Glomerular visceral epithelial cell (primary cell): ENCODE data around the gene LRRC74A.
A peak's percentile ranks its signal among the peaks of the same experiment; 100 is the strongest.

Source experiments
- DNase-seq: peaks from one replicate; pipeline ENCODE4 v3.0.0-alpha.2; 2016; ENCODE audit errors: extremely low spot score

LRRC74A gene

DNA sequence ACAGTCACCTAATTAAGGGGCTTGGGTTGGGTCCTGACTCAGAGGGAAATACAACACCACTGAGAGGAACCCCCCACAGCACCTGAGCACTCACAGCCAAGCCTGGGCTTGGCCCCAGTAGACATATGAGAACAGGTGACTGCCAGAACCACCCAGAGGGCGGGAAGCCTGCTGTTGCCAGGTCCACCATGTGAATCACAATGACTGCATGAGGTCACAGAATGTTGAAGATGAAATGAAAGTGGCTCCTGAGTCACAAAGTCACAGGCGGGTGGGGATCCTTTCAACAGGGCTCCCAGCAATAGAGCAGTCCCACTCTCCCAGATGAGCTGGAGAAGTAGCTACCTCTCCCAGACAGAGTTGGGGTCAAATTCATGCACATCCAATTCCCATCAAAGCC is at the start of gene LRRC74A:
Gene LRRC74A, plus strand, starts transcription at position 287 of the 400 bp plus-strand sequence. CDS start 290 bp downstream, outside the sequence.
- DNase-seq, result no peak

DNA sequence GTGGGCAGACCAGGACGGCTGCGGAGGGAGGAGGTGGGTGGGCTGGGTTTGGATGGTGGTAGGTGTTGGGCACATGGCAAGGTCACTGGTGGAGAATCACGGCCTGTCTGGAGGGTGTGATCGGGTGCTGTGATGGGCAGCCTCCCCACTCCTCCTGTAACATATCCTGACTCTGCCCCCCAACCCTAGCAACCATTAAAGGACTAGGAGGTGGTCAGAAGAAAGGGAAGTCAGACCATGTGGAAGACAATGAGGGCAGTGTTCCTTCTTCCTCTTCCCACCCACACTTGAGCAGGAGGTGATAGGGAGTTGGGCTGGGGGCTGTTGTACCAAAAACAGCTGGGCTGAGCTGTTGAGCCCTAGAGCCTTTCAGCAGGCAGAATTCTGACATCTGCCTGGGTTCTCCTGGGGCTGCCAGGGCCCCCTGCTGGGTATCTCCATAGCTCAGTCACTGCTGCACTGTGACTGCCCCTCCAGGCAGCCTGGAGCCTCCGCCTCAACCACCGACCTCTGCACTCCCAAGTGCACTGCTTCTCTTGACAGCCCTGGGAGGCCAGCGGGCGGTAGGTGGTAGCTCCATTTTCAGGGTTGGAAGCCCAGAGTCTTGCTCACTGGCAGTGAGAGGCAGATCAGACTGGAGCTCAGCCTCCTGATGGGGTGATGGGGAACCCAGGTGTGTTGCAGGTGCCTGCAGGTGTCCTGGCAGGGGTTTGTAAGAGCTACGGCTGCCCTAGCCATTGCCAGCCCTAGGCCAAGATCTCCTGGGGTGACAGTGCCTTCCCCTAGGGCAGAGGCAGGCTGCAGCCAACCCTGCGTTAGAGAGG is 49.6 kb upstream of the LRRC74A start:
- DNase-seq, result no peak

DNA sequence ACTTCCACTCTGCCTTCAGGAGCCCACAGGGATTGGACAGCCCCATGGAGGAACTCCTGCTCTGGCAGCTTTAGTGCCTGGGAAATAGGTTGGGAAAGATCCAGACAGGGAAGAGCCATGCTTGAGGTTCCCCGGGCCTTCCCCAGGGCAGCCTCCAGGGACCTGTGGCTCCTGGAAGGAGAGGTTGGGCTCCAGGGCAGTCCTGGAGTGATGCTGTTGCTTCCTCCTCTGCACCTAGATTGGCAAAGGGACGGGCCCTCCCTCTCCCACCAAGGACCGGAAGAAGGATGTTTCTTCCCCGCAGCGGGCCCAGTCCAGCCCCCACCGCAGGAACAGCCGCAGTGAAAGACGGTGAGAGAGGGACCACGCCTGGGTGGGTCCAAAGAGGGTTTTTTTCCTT is 48.5 kb upstream of the LRRC74A start:
- DNase-seq, result no peak

DNA sequence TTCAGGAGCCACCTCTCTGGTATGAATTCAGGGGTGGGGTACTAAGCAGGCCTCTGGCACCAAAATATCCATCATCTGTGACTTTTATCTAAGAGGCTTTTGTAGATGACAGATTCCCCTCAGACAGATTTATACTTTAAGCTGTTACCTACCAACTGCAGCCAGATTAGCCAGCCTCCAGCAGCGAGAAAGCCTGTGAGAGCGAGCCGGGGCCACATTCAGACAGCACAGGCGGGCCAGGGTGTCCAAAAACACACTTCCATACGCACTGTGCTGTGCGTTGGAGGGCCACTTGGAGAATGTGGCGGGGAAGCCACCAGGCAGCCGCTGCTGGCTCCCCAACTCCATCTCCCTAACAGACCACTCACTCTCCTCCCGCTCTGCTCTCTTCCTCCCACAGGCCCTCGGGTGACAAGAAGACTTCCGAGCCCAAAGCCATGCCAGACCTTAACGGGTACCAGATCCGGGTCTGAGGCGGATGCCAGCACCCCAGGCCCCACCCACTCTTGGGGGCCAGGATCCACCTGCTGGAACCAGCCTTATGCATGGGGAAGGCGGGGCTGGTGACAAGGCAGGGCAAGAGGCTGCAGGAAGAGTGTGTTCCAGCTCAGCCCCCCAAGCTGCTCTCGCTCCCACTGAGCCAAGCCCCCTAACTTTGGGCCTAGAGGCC is 47.5 kb upstream of the LRRC74A start:
- DNase-seq, result no peak

DNA sequence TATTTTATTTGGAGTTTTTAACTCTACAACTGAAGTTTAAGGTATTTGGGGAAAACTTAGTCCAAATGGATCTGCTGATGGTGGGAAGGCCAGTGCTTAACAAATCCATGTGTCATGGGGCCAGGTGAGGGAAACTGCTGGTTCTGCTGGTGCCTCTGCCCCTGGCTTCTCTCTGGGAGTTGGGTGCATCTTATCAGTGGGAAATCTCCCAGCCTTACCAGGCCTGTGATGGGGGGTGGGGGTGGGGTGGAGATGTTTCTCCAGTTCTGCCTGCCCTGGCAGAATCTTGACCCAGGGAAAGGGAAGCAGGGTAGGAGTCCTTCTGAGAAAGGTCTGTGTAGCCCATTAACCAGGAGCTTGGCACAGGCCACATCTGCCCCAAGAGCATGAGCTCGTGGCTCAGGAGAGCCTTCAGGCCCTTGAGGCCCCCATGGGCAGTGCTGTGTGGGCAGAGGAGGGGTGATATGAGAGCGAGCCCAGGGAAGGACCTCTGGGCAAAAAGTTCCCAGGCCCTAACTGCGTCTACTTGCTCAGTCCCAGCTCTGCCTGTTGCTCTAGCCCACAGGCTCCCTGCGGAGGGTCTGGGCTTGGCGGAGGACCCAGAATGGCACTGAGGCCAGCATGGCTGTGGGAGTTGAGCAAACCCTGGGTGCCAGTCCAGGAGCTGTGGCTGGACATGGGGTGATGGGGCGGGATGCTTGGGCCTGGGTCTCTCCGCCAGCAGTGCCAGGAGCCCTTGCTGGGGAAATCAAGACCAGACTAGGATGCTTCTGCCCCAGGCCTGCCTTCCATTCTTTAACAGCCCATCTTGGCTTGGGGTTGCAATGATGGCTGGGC is 46.8 kb upstream of the LRRC74A start:
- DNase-seq, result no peak

DNA sequence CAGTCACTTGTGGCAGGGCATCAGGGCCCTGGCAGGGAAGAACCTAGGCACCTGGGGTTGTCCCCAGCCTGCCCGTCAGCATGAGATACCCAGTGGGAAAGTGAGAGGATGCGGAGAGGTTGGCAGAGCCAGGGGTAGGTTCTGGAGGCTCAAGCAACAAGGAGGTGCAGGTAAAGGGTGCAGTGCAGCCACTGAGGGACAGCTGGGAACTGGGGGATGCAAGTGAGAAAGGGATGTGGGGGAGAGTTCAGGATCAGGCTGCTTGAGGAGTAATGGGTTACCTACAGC is 46.2 kb upstream of the LRRC74A start:
- DNase-seq, result no peak

DNA sequence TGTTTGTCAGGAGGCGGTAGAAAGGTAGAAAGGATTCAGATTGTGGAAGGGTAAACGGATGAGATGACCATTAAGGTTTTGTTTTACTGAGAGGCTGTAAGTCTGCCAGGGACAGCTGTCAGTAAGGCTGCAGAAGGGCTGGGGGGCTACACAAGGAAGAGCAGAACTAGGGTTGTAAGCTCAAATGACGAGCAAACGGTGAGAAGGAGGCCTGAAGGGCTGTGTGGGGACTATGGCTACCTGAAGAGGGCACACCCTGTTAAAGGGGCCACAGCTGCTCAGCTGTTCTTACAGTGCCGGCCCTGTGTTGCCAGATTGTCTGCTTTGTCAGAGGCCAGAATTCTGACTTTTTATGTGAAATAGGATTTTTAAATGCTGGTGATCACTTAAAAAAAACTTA is 45.8 kb upstream of the LRRC74A start:
- DNase-seq, result no peak

DNA sequence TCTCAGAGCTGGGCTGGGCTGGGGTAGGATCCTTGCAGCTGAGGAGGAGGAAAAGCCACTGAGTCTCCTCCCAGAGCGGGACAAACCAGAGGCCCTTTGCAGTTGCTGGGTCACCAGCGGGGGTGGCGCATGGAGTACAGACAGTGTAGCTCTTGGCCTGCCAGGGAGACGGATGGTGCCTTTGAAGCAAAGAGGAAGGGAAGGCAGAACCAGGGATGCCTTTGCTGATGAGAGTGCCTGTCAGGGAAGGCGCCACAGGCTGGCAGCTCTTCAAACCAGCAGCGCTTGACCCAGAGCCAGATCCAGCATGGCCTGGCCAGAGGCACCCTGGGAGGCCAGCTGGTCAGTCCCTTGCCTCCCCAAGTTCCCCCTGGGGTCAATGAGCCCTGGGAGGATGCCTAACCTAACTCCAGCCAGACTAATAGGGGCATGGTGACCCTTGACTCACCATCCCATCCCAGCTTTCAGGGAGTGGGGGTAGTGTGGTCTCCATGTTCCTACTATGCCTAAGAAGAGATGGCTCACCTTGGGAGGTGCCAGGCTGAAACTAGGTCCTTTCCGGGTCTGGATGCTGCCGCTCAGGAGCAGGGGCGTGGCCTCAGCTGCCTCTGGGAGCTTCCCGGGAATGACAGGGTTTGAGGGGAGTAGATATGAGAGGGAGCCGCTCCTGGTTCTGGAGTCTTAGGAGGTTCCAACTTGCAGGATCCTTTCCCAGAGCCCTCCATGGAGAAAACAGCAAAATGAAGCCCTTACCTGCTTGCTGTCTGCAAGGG is 45.1 kb upstream of the LRRC74A start:
- DNase-seq, result no peak

DNA sequence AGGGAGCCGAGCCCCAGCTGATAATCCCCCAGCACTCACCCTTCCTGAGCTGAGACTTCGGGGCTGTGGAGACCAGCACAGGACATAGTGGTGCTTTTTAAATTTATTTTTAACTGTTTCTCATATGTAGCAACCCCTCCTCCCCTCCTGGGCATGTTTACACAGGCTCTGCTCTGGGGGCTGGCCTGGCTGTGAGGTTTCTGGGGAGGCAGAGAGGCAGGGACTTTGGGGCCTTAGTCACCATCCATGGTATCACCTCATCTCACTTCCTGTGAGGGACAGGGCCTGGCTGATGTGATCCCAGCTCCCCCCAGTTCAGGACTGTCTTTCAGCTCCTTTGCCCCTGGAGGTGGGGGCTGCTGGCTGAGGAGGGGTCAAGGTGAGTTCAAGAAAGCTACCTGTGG is 44.6 kb upstream of the LRRC74A start:
- DNase-seq, result peak; percentile 16

DNA sequence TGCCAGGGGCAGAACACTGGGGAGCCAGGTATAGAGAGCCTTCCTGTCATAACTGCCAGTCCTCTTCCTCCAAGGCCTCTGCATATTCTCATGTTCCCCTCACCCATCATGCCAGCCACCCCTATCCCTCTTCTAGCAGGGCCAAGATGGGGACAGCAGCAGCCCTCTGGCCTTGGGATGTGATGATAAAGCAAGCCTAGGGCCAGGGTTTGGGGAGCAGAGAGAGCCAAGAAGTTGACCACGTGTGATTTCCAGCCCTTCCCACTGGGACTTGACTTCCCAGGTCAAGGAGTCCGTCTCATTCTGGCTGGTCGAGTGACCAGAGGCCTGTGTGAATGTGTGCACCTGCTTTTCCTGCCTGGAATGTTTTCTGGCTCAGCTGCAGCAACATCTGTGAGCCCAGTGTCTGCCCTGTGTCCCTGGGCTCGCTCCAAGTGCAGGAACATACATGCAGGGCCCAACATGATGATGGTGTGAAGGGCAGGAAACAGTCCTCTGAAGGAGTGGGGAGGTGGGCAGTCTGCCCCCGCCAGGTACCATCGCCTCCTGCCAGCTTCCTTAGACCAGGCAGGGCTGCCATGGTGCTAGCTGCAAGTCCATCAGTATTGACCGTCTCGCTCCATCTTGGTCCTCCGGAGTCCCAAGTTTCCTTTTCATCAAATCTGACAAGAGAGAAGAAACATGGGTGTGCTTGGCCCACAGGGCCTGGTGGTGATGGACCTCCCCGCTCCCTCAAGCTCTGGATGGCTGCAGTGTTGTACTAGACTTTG is 43.9 kb upstream of the LRRC74A start:
- DNase-seq, result no peak

DNA sequence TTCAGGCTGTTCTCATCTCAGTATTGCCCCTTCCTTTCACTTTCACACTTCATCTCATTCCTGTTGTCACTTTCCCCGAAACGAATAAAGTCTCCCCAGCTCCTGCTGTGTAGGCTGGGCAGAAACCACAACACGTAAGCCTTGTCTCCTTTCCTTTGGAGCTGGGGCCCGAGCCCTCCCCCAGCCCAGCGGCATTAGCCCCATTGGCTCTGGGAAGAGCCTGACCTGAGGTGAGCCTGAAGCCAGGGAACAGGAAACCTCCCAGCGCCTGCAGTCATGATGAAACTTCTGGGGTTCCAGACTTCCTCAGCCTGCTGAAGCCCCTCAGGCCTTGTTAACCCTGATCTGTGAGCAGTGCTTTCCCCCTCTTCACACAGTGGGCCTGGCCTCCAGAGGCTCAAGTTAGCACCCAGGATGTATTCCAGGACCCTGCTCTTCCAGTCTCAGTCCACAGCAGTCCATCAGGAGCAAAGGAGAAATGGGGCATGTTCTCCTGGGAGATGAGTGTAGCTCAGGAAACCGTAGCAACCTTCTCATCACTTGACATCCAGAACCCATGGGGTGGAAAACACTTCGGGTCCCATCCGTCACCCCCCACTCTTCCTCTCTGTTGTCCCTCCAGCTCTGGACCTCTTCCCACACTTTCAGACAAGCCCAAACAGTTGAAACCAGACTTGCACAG is 43.2 kb upstream of the LRRC74A start:
- DNase-seq, result no peak

DNA sequence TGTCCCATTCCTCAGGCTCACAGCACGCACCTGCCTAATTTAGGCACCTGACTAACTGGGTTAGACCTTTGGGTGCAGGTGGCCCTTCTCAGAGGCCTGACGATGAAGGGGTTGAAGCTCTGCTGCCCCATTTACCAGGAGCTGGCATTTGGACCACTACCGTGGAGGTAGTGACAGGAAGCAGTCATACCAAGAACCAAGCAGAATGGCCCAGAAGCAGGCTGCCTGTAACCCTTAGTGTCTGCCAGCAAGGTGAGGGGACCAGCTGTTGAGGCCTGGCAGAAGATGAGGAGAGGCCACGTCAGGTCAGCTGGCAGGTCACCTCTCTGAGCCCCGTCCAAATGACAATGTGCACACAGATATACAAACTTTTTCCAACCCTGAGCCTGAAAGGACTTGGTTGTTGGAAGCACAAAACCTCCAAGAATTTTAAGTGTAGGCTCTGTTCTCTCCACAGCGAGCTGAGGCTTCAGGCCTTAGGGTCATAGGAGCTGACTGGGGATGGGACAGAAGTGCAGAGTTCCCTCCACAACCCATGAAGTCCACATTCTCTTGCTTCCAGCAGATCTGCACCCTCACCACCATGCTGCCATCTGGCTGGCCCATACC is 41.8 kb upstream of the LRRC74A start:
- no peak for DNase-seq

DNA sequence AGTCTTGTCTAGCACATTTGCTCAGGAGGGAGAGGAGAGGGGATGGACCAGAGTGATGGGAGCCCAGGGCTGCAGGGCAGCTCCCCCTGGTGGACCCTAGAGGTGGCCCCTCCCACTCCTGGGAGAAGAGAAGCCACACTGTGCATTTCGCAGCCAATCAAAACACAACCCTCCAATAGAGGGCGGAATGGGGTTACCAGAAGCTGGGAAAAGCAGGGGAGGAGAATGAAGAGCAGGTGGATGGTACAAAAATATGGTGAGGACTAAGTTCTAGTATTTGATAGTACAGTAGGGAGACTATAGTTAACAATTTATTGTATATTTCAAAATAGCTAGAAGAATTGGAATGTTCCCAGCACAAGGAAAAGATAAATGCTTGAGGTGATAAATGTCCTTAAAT is 41.3 kb upstream of the LRRC74A start:
- DNase-seq, result peak; percentile 67

DNA sequence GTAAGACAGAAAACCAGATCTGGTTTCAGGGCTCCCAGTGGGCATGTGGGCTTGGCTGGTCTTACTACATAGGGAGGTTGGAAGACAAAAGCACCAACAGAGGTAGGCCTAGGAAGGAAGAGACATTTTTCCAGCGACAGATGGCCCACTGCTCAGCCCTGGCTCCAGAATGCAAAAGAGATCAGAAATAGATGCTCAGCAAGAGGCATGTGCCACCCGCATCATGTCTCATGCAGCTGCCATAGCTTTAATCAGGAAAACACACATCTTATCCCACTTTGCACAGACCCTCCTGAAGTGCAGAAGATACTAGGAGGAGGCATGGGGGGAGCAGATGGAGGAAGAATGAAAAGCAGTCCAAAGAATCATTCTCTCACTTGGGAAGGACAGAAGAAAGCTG is 39.6 kb upstream of the LRRC74A start:
- DNase-seq, result no peak

DNA sequence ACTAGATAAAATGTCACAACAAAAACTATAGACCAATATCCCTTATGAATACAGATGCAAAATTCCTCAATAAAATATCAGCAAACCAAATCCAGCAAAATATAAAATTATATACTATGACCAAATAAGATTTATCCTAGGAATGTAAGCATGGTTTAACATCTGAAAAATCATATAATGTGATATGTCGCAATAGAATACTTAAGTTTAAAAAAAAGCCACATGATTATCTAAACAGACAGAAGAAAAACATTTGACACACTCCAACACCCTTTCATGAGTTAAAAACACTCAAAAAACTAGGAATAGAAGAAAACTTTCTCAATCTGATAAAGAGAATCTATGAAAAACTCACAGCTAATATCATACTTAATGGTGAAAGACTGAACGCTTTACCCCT is 33.8 kb upstream of the LRRC74A start:
- DNase-seq, result no peak

DNA sequence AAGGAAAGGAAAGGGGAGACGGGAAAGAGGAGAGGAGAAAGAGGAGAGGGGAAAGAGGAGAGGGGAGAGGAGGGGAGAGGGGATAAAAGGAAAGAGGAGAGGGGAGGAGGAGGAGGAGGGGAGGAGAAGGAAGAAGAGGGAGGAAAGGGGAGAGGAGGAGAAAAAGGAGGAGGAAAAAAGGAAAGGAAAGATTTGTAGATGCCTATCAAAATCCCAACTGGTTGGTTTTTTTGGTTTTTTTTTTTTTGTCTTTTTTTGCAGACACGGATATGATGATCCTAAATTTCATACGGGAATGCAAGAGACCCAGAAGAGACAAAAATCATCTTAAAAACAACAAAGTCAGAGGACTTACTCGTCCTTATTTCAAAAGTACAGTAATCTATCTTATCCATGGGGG is 32.9 kb upstream of the LRRC74A start:
- DNase-seq, result no peak

DNA sequence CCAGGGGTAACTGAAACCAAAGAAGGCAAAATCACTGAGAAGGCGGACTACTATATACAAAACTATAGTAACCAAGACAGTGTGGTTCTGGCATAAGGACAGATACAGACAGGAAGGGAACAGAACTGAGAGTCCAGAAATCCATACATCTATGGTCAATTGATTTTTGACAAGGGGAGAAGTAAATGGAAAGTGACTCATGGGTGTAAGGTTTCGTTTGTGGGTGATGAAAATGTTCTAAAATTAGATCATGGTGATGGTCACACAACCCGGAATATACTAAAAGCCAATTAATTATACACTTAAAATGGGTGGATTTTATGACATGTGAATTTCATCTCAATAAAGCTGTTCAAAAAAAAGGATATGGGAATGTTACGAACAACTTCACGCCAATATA is 32.3 kb upstream of the LRRC74A start:
- no peak for DNase-seq

DNA sequence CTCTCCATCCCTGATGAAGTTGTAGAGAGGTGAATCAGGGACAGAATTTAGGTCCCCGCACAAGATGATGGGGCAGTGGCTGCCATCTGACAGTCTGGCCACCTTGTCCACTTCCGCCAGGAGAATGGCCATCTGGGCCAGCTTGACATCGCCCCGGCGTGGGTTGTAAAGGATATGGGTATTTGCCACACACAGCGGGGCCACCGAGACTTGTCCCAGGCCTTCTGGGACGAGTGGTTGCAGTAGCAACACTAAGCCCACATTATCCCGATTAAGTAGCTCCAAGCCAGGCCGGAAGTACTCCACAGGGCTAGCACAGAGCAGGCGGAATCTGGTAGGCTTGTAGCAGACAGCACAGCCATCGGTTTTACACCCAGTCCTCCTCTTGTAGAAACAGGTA is 19.8 kb upstream of the LRRC74A start:
- DNase-seq, result no peak

DNA sequence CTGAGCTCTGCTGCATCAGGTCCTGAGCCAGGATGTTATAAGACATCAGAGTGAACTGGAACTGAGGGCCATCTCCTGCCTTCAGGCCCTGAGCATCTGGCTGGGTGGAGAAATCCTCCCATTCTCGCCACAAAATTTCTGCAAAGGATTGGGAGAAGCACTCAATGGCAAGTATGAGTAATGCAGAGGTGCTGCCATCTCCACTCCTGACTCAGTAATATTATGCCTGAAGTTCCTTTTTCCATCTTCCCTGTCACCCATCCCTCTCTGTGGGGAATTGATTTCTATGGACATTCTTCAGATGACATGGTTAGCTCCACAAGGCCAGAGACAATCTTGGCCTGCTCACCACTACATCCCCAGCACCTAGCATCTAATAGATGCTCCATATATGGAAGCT is 18.2 kb upstream of the LRRC74A start:
- DNase-seq, result no peak

DNA sequence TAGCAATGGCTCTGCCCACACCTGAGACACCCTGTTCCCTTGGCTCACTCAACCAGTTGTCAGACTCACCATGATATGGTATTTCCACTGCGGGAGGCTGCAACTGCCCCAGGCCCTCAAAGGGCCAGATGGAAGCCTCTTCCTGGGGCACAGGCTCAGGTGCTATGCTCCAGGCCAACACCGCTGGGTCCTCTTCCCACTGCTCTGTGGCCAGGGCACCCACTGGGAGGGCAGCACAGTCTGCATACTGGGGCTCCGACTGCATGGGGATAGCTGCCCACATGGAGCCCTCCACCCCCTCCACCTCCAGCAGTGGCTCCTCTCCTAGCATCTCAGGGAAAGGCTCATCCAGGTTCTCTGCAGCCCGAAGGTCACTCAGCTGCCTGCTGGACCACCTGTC is 17.2 kb upstream of the LRRC74A start:
- DNase-seq, result no peak
